Endothelial cell of umbilical vein (primary cell): ENCODE data around the gene SUMO4. TPM values are rescaled to one million over a fixed set of nuclear protein-coding genes. Genes with fewer than 3 reads are reported as not detected.

Experiments used
- BruUV-seq: library from RNA; stranded (reverse); fragments of 400-500 nt; replicated peaks from 2 replicates; lab custom pipeline; 2021; lab: Mats Ljungman, UMichigan
- CTCF ChIA-PET: fragments of 300-600, 350-600 bp; sonication (Branson Sonifier 250); formaldehyde crosslinking; loops from one replicate; lab custom pipeline; 2021; ENCODE audit warnings: antibody characterized with exemption, inconsistent platforms; lab: Charles Lee
- POLR2A ChIA-PET: fragments of 300-600, 350-600 bp; sonication (Branson Sonifier 250); formaldehyde crosslinking; loops from one replicate; lab custom pipeline; 2021; ENCODE audit warnings: antibody characterized with exemption, inconsistent platforms; lab: Charles Lee
- DNase-seq: peaks from one replicate; pipeline ENCODE4 v3.0.0-alpha.2; 2011; ENCODE audit warnings: low read depth, low spot score
- FAIRE-seq: peaks from 2 replicates; lab custom pipeline; 2011; peaks lifted over from hg19 to GRCh38; lab: Jason Lieb, UNC
- H2AFZ ChIP-seq: 2 replicates; pipeline ENCODE4 v1.6.0; 2012; ENCODE audit warnings: low read depth, low read length, control low read depth, inconsistent platforms
- H3K27ac ChIP-seq: 2 replicates; pipeline ENCODE4 v1.5.1; 2011; ENCODE audit warnings: low read depth, mild to moderate bottlenecking, control low read depth, low read length, moderate library complexity; ENCODE audit not compliant: insufficient read depth
- H3K27me3 ChIP-seq, 2 experiments: 2 replicates each; pipeline versions ENCODE4 v1.6.0 to v1.6.1; 2011; ENCODE audit warnings: low read length in 2 of 2, mixed read lengths in 1 of 2; ENCODE audit not compliant: control insufficient read depth in 2 of 2, insufficient read depth in 2 of 2
- H3K36me3 ChIP-seq, 2 experiments: 2 replicates in 1 of 2; 3 replicates in 1 of 2; pipeline ENCODE4 v1.5.1; 2011; ENCODE audit warnings: low read length in 2 of 2, mild to moderate bottlenecking in 1 of 2, moderate library complexity in 1 of 2; ENCODE audit not compliant: control insufficient read depth in 2 of 2, insufficient read depth in 2 of 2; ENCODE audit errors: extremely low read depth in 1 of 2
- H3K4me1 ChIP-seq: 3 replicates; pipeline ENCODE4 v1.5.1; 2011; ENCODE audit warnings: mild to moderate bottlenecking, low read length; ENCODE audit not compliant: control insufficient read depth, insufficient read depth; ENCODE audit errors: extremely low read depth
- H3K4me2 ChIP-seq: 2 replicates; pipeline ENCODE4 v1.6.1; 2011; ENCODE audit warnings: low read length, control low read depth, mixed read lengths; ENCODE audit not compliant: insufficient read depth
- H3K4me3 ChIP-seq, 3 experiments: fragments of 200-600 bp in 1 of 3; sonication (generic), shearing (Covaris generic) in 1 of 3; replicated peaks in 1 of 3; 2 replicates each; pipeline ENCODE4 v1.5.1; 2011 to 2016; ENCODE audit warnings: control low read depth in 3 of 3, low read length in 3 of 3, mild to moderate bottlenecking in 2 of 3, inconsistent platforms in 1 of 3, low read depth in 1 of 3, moderate library complexity in 1 of 3; ENCODE audit not compliant: insufficient read depth in 1 of 3
- H3K79me2 ChIP-seq: 2 replicates; pipeline ENCODE4 v1.6.0; 2012; ENCODE audit warnings: low read length, inconsistent platforms; ENCODE audit not compliant: control insufficient read depth, insufficient read depth
- H3K9ac ChIP-seq: replicated peaks from 2 replicates; pipeline ENCODE3; 2011; ENCODE audit warnings: low read length, control low read depth; ENCODE audit not compliant: insufficient read depth; ENCODE audit errors: extremely low read depth
- H3K9me1 ChIP-seq: replicated peaks from 3 replicates; pipeline ENCODE4 v1.6.0; 2011; ENCODE audit warnings: mild to moderate bottlenecking, low read length; ENCODE audit not compliant: control insufficient read depth, insufficient read depth; ENCODE audit errors: extremely low read depth
- H3K9me3 ChIP-seq: replicated peaks from 2 replicates; pipeline ENCODE4 v1.5.1; 2012; ENCODE audit warnings: low read length, inconsistent platforms; ENCODE audit not compliant: control insufficient read depth, insufficient read depth
- H4K20me1 ChIP-seq: replicated peaks from 2 replicates; pipeline ENCODE3; 2011; ENCODE audit warnings: mild to moderate bottlenecking, low read length; ENCODE audit not compliant: control insufficient read depth, insufficient read depth; ENCODE audit errors: extremely low read depth
- CTCF ChIP-seq, 2 donors: IDR thresholded peaks; 1 replicate in 1 of 2; 2 replicates in 1 of 2; pipeline ENCODE4 v1.5.1; 2011; ENCODE audit warnings: low read length in 2 of 2, mild to moderate bottlenecking in 2 of 2, moderate library complexity in 2 of 2, control low read depth in 1 of 2, inconsistent platforms in 1 of 2, low read depth in 1 of 2; ENCODE audit not compliant: insufficient read depth in 1 of 2; ENCODE audit errors: extremely low read depth in 1 of 2
- EZH2 ChIP-seq: IDR thresholded peaks from 2 replicates; pipeline ENCODE4 v1.6.1; 2012; ENCODE audit warnings: borderline replicate concordance, low read depth, mild to moderate bottlenecking, moderate library complexity, low read length, inconsistent platforms; ENCODE audit not compliant: severe bottlenecking
- FOS ChIP-seq: IDR thresholded peaks from 2 replicates; pipeline ENCODE4 v1.6.1; 2011; ENCODE audit warnings: mild to moderate bottlenecking, low read length, moderate library complexity, borderline replicate concordance; ENCODE audit not compliant: insufficient read depth
- GATA2 ChIP-seq: IDR thresholded peaks from 2 replicates; pipeline ENCODE4 v1.7.0; 2011; ENCODE audit warnings: low read depth, mild to moderate bottlenecking, moderate library complexity, mixed read lengths, low read length; ENCODE audit not compliant: insufficient read length, insufficient read depth
- JUN ChIP-seq: IDR thresholded peaks from 2 replicates; pipeline ENCODE4 v1.6.1; 2011; ENCODE audit warnings: borderline replicate concordance, low read depth; ENCODE audit not compliant: insufficient read length, insufficient read depth
- MAX ChIP-seq: IDR thresholded peaks from 2 replicates; pipeline ENCODE4 v1.6.1; 2011; ENCODE audit not compliant: insufficient read depth, insufficient read length
- MYC ChIP-seq: IDR thresholded peaks from one replicate; pipeline ENCODE4 v1.6.1; 2011; ENCODE audit warnings: mild to moderate bottlenecking, low read depth, low read length
- POLR2A ChIP-seq: IDR thresholded peaks from 2 replicates; pipeline ENCODE4 v1.6.1; 2012; ENCODE audit warnings: low read depth, mild to moderate bottlenecking, control low read depth, low read length
- POLR2AphosphoS5 ChIP-seq: IDR thresholded peaks from 2 replicates; pipeline ENCODE4 v1.6.1; 2012; ENCODE audit warnings: low read depth, mild to moderate bottlenecking, control low read depth, low read length, moderate library complexity; ENCODE audit not compliant: insufficient read depth
- dilution Hi-C: fragments of 300-500 bp; cut with MboI; formaldehyde crosslinking; loops from one replicate; pipeline ENCODE4 v1.15.0; 2019; ENCODE audit warnings: low sequenced_read_pairs; ENCODE audit not compliant: extremely low pct_ligation_motif_present
- intact Hi-C: fragments of 100-400 bp; cut with micrococcal nuclease; formaldehyde crosslinking; loops from one replicate; pipeline ENCODE4 v1.10.0; 2022
- polyA plus RNA-seq, 4 experiments: library from polyadenylated mRNA; depleted of rRNA in 3 of 4; stranded (reverse) in 3 of 4; unstranded in 1 of 4; fragments of >200 nt; gene quantifications; 2 replicates each; pipeline versions ENCODE4 v1.2.1 to v1.2.3, GENCODE V29; 2011 to 2012; ENCODE audit warnings: missing spikeins in 1 of 4
- total RNA-seq: library from RNA; stranded (reverse); gene quantifications from 2 replicates; pipeline ENCODE4 v1.2.3, GENCODE V29; 2021

The SUMO4 gene
- total and polyA plus RNA-seq, 2 donors (not counting 3 experiments of a cell fraction or from before 2014, with no cell fraction given) = 0.10 to 2.6 TPM

GRCh38 chr6:149403534-149403933 is 3.5 kb downstream of the SUMO4 start:
- Histone ChIP-seq H4K20me1 (no peaks in the 10 kb centered on the region), H3K79me2 (no peaks in the 10 kb centered on the region), H3K9ac (no peak overlapping the region), H3K27me3 (no peaks in the 10 kb centered on the region), H3K4me2 (no peak overlapping the region), H3K4me1 (no peaks in the 10 kb centered on the region), H2AFZ (no peak overlapping the region), H3K9me1 (peaks cover 2% of the 10 kb centered on the region), H3K27ac (no peak overlapping the region), H3K36me3 (peaks cover 5 to 6% of the 10 kb centered on the region in 2 experiments), H3K9me3 (no peaks in the 10 kb centered on the region), H3K4me3 (no peak overlapping the region)
- dilution Hi-C loops = no loop called here
- ChIA-PET CTCF (no interaction called here), POLR2A (no interaction called here)
- intact Hi-C loops = no loop called here
- no TSS peak for BruUV-seq
- FAIRE-seq (no peak), DNase-seq (no peak)
- TF ChIP-seq CTCF (IDR thresholded peaks at IDR 0.05; ENCODE audit: extremely low read depth in 1 of 2, insufficient read depth in 1 of 2, low read depth in 1 of 2, low read length in 2 of 2) = no peak
- no peak for TF ChIP-seq JUN
- no peak for TF ChIP-seq POLR2A
- no peak for TF ChIP-seq FOS
- TF ChIP-seq POLR2AphosphoS5 = no peak
- TF ChIP-seq GATA2 = no peak
- no peak for TF ChIP-seq MYC
- no peak for TF ChIP-seq MAX
- TF ChIP-seq EZH2 = no peak
